Breast epithelium (tissue), 3 donors: ENCODE data around the gene INSYN2A.

Experiments used
- POLR2A ChIP-seq: fragments of 450-650 bp; IDR thresholded peaks from one replicate; pipeline ENCODE4 v1.6.1; 2016; ENCODE audit warnings: antibody characterized with exemption, mild to moderate bottlenecking, moderate library complexity
- POLR2AphosphoS5 ChIP-seq, 3 donors: sonication (generic); formaldehyde crosslinking; IDR thresholded peaks; one replicate each; pipeline ENCODE4 v1.6.1; 2017; ENCODE audit warnings: antibody characterized with exemption in 3 of 3
- TF ChIP-seq, protein P1 (sequence below), 3 donors: fragments of 450-650 bp; IDR thresholded peaks; one replicate each; pipeline ENCODE4 v1.5.1; 2016 to 2017; ENCODE audit warnings: antibody characterized with exemption in 3 of 3, mild to moderate bottlenecking in 3 of 3, moderate library complexity in 3 of 3

DNA sequence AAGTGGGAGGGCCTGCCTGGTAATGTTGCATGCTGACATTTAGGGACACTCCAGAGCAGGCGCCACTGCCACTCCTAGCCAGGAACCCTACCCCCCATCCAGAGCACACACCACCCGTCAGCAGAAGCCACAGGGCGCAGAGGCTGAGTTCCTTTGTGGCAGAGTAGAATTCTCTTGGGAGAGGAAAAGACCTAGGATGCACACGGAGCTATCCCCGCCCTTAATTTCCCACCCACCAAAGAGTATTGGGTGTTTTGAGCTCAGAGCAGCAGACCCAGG lies 702 bp upstream of the INSYN2A start:
- TF ChIP-seq, protein P1, sequence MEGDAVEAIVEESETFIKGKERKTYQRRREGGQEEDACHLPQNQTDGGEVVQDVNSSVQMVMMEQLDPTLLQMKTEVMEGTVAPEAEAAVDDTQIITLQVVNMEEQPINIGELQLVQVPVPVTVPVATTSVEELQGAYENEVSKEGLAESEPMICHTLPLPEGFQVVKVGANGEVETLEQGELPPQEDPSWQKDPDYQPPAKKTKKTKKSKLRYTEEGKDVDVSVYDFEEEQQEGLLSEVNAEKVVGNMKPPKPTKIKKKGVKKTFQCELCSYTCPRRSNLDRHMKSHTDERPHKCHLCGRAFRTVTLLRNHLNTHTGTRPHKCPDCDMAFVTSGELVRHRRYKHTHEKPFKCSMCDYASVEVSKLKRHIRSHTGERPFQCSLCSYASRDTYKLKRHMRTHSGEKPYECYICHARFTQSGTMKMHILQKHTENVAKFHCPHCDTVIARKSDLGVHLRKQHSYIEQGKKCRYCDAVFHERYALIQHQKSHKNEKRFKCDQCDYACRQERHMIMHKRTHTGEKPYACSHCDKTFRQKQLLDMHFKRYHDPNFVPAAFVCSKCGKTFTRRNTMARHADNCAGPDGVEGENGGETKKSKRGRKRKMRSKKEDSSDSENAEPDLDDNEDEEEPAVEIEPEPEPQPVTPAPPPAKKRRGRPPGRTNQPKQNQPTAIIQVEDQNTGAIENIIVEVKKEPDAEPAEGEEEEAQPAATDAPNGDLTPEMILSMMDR (IDR thresholded peaks at IDR 0.05), result no peak
- no peak for TF ChIP-seq POLR2A
- no peak for TF ChIP-seq POLR2AphosphoS5 (IDR thresholded peaks at IDR 0.05)
